Measurements from ENCODE around the gene ERICH2. TPM values are rescaled to one million over a fixed set of nuclear protein-coding genes. Genes with fewer than 3 reads are reported as not detected.

Gene ERICH2
- total RNA-seq, 2 donors from 2014 or later: 9.6 to 18.3 TPM

DNA sequence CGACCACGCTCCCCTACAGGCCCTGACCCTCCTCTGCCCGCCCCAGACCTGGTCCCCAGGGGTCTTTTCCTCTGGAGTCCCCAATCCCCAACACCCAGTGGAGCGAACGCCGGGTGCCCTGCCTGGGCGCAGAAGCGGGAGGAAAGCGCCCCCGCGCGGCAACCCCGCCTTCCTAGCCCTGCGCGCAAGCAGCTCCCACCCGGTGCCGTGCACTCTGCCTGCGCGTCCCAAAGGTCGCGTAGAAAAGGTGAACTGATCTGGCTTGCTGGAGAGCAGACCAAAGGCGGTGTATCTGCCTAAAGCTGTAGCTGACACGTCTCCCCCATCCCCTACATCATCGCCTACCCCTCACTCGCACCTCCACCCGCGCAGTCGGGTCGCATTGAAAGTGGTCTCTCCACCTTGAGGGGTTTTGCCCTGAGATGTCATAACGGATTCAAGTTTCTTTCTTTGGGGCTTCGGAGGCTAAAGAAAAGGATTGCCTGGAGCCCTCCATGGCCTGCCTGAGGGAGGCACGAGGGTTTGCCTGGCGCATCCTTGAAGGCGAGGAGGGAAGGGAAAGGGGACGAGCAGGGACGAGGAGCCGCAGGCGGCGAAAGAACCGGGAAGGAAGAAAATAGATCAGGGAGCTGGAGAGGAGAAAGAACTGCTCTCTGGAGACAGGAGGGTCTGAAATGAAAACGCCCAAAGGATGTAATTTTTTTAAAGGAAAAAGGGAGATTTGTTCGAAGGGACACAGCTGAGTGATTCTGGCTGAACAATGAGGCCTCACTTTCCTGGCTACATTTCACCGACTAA, 52.3 kb downstream of the ERICH2 start:
- Histone ChIP-seq H3K36me3 (ENCODE audit: control insufficient read depth, insufficient read depth, low read length) (no peaks in the 10 kb centered on the region), H3K27ac (ENCODE audit: low read depth, low read length) (no peak overlapping the region), H3K27me3 (ENCODE audit: control insufficient read depth, insufficient read depth, low read length, poor library complexity, severe bottlenecking) (peaks cover 59% of the 10 kb centered on the region), H3K9ac (ENCODE audit: extremely low read depth, low read length, poor library complexity, severe bottlenecking) (no peak overlapping the region), H3K4me3 (ENCODE audit: low read length) (no peak overlapping the region), H3K9me3 (ENCODE audit: control insufficient read depth, low read length) (no peaks in the 10 kb centered on the region), H3K4me1 (ENCODE audit: control insufficient read depth, insufficient read depth, low read length) (no peaks in the 10 kb centered on the region)
- peak; percentile 85 for DNase-seq
- Mint-ChIP-seq H3K4me3 (peak overlapping the region; percentile 53), H3K9me3 (no peaks in the 10 kb centered on the region), H3K36me3 (ENCODE audit: low read depth) (peaks cover 11% of the 10 kb centered on the region), H3K27me3 (ENCODE audit: insufficient read depth) (peaks cover 82% of the 10 kb centered on the region), H3K27ac (no peak overlapping the region), H3K4me1 (peaks cover 30% of the 10 kb centered on the region)
- 70 to 76% methylated on average over 25 to 43 of the region's 43 CpGs for WGBS, 2 experiments (ENCODE audit: insufficient coverage in 1 of 2, insufficient read length in 1 of 2)
- TF ChIP-seq, protein P1, sequence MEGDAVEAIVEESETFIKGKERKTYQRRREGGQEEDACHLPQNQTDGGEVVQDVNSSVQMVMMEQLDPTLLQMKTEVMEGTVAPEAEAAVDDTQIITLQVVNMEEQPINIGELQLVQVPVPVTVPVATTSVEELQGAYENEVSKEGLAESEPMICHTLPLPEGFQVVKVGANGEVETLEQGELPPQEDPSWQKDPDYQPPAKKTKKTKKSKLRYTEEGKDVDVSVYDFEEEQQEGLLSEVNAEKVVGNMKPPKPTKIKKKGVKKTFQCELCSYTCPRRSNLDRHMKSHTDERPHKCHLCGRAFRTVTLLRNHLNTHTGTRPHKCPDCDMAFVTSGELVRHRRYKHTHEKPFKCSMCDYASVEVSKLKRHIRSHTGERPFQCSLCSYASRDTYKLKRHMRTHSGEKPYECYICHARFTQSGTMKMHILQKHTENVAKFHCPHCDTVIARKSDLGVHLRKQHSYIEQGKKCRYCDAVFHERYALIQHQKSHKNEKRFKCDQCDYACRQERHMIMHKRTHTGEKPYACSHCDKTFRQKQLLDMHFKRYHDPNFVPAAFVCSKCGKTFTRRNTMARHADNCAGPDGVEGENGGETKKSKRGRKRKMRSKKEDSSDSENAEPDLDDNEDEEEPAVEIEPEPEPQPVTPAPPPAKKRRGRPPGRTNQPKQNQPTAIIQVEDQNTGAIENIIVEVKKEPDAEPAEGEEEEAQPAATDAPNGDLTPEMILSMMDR (conservative IDR thresholded peaks at IDR 0.05): peak; percentile 74

DNA sequence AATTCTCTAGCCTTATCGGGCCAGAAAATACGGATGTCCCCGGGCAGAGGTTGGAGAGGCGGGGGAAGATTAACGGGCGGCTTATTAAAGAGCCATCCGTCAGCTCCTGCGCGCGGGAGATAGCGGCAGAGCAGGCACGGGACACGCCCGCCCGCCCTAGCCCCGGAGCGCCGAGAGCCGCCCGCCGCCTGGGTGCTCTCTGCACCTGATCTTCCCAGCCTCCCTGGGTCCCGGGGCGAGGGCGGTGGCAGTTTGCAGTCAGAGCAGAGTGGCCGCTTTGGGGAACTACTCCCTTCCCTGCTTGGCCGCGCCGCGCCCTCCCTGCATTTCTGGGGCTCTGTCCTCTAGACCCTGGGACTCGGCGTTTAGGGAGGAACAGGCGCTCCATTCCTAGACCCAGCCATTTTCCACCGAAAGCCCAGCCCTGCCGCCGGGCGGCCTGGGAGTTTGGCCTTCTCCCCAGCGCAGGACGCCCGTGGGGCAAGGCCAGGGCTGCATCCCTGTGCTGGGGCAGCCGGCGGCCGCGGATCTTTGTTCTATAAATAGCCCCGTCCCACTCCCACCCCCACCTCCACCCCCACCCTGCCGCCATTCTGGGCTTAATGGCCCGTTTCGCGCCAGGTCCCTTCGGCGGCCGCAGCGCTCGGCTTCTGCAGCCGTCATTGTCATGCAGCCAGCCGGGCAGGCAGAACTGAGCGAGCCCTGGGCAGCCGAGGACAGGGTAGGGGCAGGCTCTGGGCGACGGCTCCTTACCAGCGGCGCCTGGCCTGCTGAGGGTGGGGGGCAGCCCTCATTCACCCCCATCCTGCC, 53.1 kb downstream of the ERICH2 start:
- peaks cover 11% of the 10 kb centered on the region for H3K36me3 Mint-ChIP-seq (ENCODE audit: low read depth)
- no peaks in the 10 kb centered on the region for H3K4me1 ChIP-seq (ENCODE audit: control insufficient read depth, insufficient read depth, low read length)
- H3K27ac Mint-ChIP-seq: no peak overlapping the region
- WGBS, 2 experiments (ENCODE audit: insufficient coverage in 1 of 2, insufficient read length in 1 of 2): 54 to 55% methylated on average over 20 to 56 of the region's 61 CpGs
- no peaks in the 10 kb centered on the region for H3K9me3 ChIP-seq (ENCODE audit: control insufficient read depth, low read length)
- H3K9me3 Mint-ChIP-seq: no peaks in the 10 kb centered on the region
- no peak overlapping the region for H3K4me3 ChIP-seq (ENCODE audit: low read length)
- H3K27me3 Mint-ChIP-seq (ENCODE audit: insufficient read depth): peaks cover 75% of the 10 kb centered on the region
- no peak overlapping the region for H3K9ac ChIP-seq (ENCODE audit: extremely low read depth, low read length, poor library complexity, severe bottlenecking)
- no peak overlapping the region for H3K27ac ChIP-seq (ENCODE audit: low read depth, low read length)
- H3K27me3 ChIP-seq (ENCODE audit: control insufficient read depth, insufficient read depth, low read length, poor library complexity, severe bottlenecking): peaks cover 58% of the 10 kb centered on the region
- peaks cover 30% of the 10 kb centered on the region for H3K4me1 Mint-ChIP-seq
- peak; percentile 79 for DNase-seq
- H3K36me3 ChIP-seq (ENCODE audit: control insufficient read depth, insufficient read depth, low read length): no peaks in the 10 kb centered on the region
- TF ChIP-seq, protein P1 (conservative IDR thresholded peaks at IDR 0.05): no peak
- peak overlapping the region; percentile 53 for H3K4me3 Mint-ChIP-seq

- peaks cover 53% of the 10 kb centered on the region for H3K27me3 ChIP-seq (ENCODE audit: control insufficient read depth, insufficient read depth, low read length, poor library complexity, severe bottlenecking)
- no peaks in the 10 kb centered on the region for H3K4me1 ChIP-seq (ENCODE audit: control insufficient read depth, insufficient read depth, low read length)
- Mint-ChIP-seq H3K27ac (no peak overlapping the region), H3K9me3 (no peaks in the 10 kb centered on the region), H3K36me3 (ENCODE audit: low read depth) (peaks cover 11% of the 10 kb centered on the region), H3K4me1 (peaks cover 25% of the 10 kb centered on the region), H3K27me3 (ENCODE audit: insufficient read depth) (peaks cover 69% of the 10 kb centered on the region), H3K4me3 (peak overlapping the region; percentile 53)
- TF ChIP-seq, protein P1 (conservative IDR thresholded peaks at IDR 0.05): no peak
- H3K36me3 ChIP-seq (ENCODE audit: control insufficient read depth, insufficient read depth, low read length): no peaks in the 10 kb centered on the region
- WGBS, 2 experiments (ENCODE audit: insufficient coverage in 1 of 2, insufficient read length in 1 of 2): 74 to 78% methylated on average over 5 to 11 of the region's 11 CpGs
- no peak overlapping the region for H3K27ac ChIP-seq (ENCODE audit: low read depth, low read length)
- H3K9ac ChIP-seq (ENCODE audit: extremely low read depth, low read length, poor library complexity, severe bottlenecking): no peak overlapping the region
- no peak for DNase-seq
- no peaks in the 10 kb centered on the region for H3K9me3 ChIP-seq (ENCODE audit: control insufficient read depth, low read length)
- H3K4me3 ChIP-seq (ENCODE audit: low read length): no peak overlapping the region
These were observed 53.7 kb downstream of the ERICH2 start for GRCh38 chr2:170823898-170824215.

Data from endodermal cell (in vitro differentiated cells).